ENCODE measurements around the gene WSB1.

WSB1 gene

GRCh38 chr17:27342059-27342458 lies 48.1 kb downstream of the WSB1 start:
- TF ChIP-seq CTCF (IDR thresholded peaks at IDR 0.05; ENCODE audit: unreplicated experiment in 3 of 3), result no peak
- Mint-ChIP-seq H3K4me1 (peaks cover 57% of the 10 kb centered on the region), H3K27me3 (ENCODE audit: low read depth) (no peaks in the 10 kb centered on the region), H3K9me3 (no peaks in the 10 kb centered on the region), H3K36me3 (ENCODE audit: low read depth) (no peaks in the 10 kb centered on the region), H3K27ac (peak overlapping the region in 2 of 3 experiments; percentile 61 to 80), H3K4me3 (no peak overlapping the region)

- Mint-ChIP-seq H3K9me3 (no peaks in the 10 kb centered on the region), H3K36me3 (ENCODE audit: low read depth) (no peaks in the 10 kb centered on the region), H3K27me3 (ENCODE audit: low read depth) (no peaks in the 10 kb centered on the region), H3K4me3 (no peak overlapping the region), H3K27ac (peak overlapping the region in 2 of 3 experiments; percentile 75 to 86), H3K4me1 (peaks cover 64% of the 10 kb centered on the region)
- TF ChIP-seq CTCF (IDR thresholded peaks at IDR 0.05; ENCODE audit: unreplicated experiment in 3 of 3), result no peak
Observed at GRCh38 chr17:27343294-27343693, 49.4 kb downstream of the WSB1 start.

DNA sequence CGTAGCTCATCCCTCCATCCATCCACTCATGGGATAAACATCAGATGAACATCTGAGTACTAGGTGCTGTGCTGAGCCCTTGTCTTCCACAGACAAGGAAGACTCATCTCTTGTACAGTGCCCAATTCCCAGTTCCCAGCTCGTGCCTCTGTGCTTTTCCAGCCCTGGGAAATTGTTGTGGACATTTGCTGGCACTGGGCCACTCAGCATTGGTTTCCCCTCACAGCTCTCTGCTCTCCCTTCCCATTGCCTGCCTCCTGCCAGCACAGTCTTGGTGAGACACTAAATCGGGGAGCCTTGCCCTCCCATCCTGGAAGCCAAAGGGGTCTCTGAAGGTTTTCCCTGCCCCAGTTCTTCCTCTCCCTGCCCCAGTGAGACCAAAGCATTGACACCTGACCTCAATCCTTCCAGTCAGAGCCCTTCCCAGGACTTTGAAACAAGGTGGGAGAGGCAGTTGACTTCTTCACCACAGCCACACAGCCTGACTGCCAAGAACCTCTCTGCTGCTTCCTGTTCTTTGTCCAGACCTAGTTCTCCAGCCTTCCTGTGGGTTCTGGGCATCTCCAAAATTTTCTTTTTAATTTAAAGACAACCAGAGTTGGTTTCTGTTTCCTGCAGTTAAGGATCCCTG lies 50.2 kb downstream of the WSB1 start:
- H3K27me3 Mint-ChIP-seq (ENCODE audit: low read depth), result no peaks in the 10 kb centered on the region
- no peaks in the 10 kb centered on the region for H3K36me3 Mint-ChIP-seq (ENCODE audit: low read depth)
- H3K4me3 Mint-ChIP-seq, result peak overlapping the region in 2 of 3 experiments; percentile 10 to 15

GRCh38 chr17:27345141-27345904 lies 51.4 kb downstream of the WSB1 start:
- Mint-ChIP-seq H3K27me3 (ENCODE audit: low read depth) (no peaks in the 10 kb centered on the region), H3K4me1 (peaks cover 61% of the 10 kb centered on the region), H3K4me3 (peak overlapping the region; percentile 77 to 83 (median 83)), H3K9me3 (no peaks in the 10 kb centered on the region), H3K27ac (peak overlapping the region; percentile 95 to 96 (median 96)), H3K36me3 (ENCODE audit: low read depth) (no peaks in the 10 kb centered on the region)
- no peak for TF ChIP-seq CTCF (IDR thresholded peaks at IDR 0.05; ENCODE audit: unreplicated experiment in 3 of 3)

More for the DNA sequence above, 50.2 kb downstream of the WSB1 start:
- no peak for TF ChIP-seq CTCF (IDR thresholded peaks at IDR 0.05; ENCODE audit: unreplicated experiment in 3 of 3)
- peaks cover 67% of the 10 kb centered on the region for H3K4me1 Mint-ChIP-seq
- H3K9me3 Mint-ChIP-seq, result no peaks in the 10 kb centered on the region
- peak overlapping the region; percentile 70 to 86 (median 75) for H3K27ac Mint-ChIP-seq

DNA sequence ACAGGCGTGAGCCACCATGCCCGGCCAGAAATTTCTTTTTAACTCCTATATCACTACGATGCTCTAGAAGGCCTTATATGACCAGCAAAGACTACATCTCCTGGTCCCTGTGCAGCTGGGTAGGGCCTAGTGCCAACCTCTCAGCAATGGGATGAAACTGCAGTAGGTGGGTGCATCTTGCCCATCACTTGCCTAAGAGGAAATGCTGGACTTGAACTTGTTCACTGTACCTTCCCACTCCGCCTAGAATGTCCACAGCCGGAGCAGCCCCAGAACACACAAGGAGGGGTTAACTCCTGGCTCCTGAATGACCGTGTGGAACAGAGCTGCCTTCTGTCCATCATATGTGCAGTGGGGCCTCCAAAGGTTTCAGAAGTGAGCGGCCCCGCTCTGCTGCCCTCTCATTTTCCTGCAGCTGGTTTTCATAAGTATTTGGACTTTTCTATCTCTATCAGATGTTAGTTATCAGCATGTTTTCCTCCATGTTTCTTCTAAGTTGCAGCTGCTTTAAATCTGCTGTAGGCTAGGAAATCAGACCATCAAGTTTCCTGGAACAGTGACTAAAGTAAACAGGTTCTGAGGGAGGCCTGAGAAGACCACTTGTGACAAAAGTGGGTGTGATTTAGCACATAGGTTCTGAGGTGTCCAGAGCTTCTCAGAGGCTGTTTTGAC lies 52.5 kb downstream of the WSB1 start:
- Mint-ChIP-seq H3K4me1 (peaks cover 52% of the 10 kb centered on the region), H3K9me3 (no peaks in the 10 kb centered on the region), H3K4me3 (peak overlapping the region in 2 of 3 experiments; percentile 41 to 45), H3K36me3 (ENCODE audit: low read depth) (no peaks in the 10 kb centered on the region), H3K27ac (peak overlapping the region; percentile 92 to 96 (median 95)), H3K27me3 (ENCODE audit: low read depth) (no peaks in the 10 kb centered on the region)
- no peak for TF ChIP-seq CTCF (IDR thresholded peaks at IDR 0.05; ENCODE audit: unreplicated experiment in 3 of 3)

All from nephron (organoid).